ENCODE results near the gene TRIM7. TPM values are rescaled to one million over a fixed set of nuclear protein-coding genes. Genes with fewer than 3 reads are reported as not detected.

TRIM7 gene
- total RNA-seq, 1 donor from 2014 or later: 4.4 TPM

- H3K27me3 ChIP-seq (ENCODE audit: control insufficient read depth, insufficient read depth, low read length): no peaks in the 10 kb centered on the region
- DNase-seq (ENCODE audit: low read depth): peak; percentile 67
- H3K36me3 ChIP-seq (ENCODE audit: control insufficient read depth, insufficient read depth, low read length): peaks cover 2% of the 10 kb centered on the region
- TF ChIP-seq CTCF (IDR thresholded peaks at IDR 0.05; ENCODE audit: insufficient read depth, low read length, poor library complexity, severe bottlenecking): no peak
- H3K4me3 ChIP-seq (ENCODE audit: low read depth, low read length): peak overlapping the region; percentile 84
These were observed 17.0 kb upstream of the TRIM7 start for GRCh38 chr5:181221792-181222629.

- no peak for TF ChIP-seq CTCF (IDR thresholded peaks at IDR 0.05; ENCODE audit: insufficient read depth, low read length, poor library complexity, severe bottlenecking)
- no peaks in the 10 kb centered on the region for H3K36me3 ChIP-seq (ENCODE audit: control insufficient read depth, insufficient read depth, low read length)
- no peak for DNase-seq (ENCODE audit: low read depth)
- H3K27me3 ChIP-seq (ENCODE audit: control insufficient read depth, insufficient read depth, low read length): no peaks in the 10 kb centered on the region
- H3K4me3 ChIP-seq (ENCODE audit: low read depth, low read length): no peak overlapping the region
These were observed 16.3 kb upstream of the TRIM7 start for GRCh38 chr5:181221105-181221791.

GRCh38 chr5:181220178-181220515 is 15.2 kb upstream of the TRIM7 start:
- Histone ChIP-seq H3K36me3 (ENCODE audit: control insufficient read depth, insufficient read depth, low read length) (no peaks in the 10 kb centered on the region), H3K27me3 (ENCODE audit: control insufficient read depth, insufficient read depth, low read length) (no peaks in the 10 kb centered on the region), H3K4me3 (ENCODE audit: low read depth, low read length) (no peak overlapping the region)
- DNase-seq (ENCODE audit: low read depth): no peak
- no peak for TF ChIP-seq CTCF (IDR thresholded peaks at IDR 0.05; ENCODE audit: insufficient read depth, low read length, poor library complexity, severe bottlenecking)

- H3K4me3 ChIP-seq (ENCODE audit: low read depth, low read length): no peak overlapping the region
- no peaks in the 10 kb centered on the region for H3K27me3 ChIP-seq (ENCODE audit: control insufficient read depth, insufficient read depth, low read length)
- no peak for DNase-seq (ENCODE audit: low read depth)
- no peak for TF ChIP-seq CTCF (IDR thresholded peaks at IDR 0.05; ENCODE audit: insufficient read depth, low read length, poor library complexity, severe bottlenecking)
- H3K36me3 ChIP-seq (ENCODE audit: control insufficient read depth, insufficient read depth, low read length): no peaks in the 10 kb centered on the region
These were observed 14.5 kb upstream of the TRIM7 start for GRCh38 chr5:181219262-181220177.

GRCh38 chr5:181218795-181219124 is 13.8 kb upstream of the TRIM7 start:
- no peak for TF ChIP-seq CTCF (IDR thresholded peaks at IDR 0.05; ENCODE audit: insufficient read depth, low read length, poor library complexity, severe bottlenecking)
- H3K27me3 ChIP-seq (ENCODE audit: control insufficient read depth, insufficient read depth, low read length): no peaks in the 10 kb centered on the region
- peak overlapping the region; percentile 38 for H3K4me3 ChIP-seq (ENCODE audit: low read depth, low read length)
- no peaks in the 10 kb centered on the region for H3K36me3 ChIP-seq (ENCODE audit: control insufficient read depth, insufficient read depth, low read length)
- no peak for DNase-seq (ENCODE audit: low read depth)

Measured in kidney epithelial cell (primary cell).